ENCODE measurements around the gene B3GAT3.
A peak's percentile ranks its signal among the peaks of the same experiment; 100 is the strongest.

The B3GAT3 gene

GRCh38 chr11:62573592-62574362 is 48.0 kb downstream of the B3GAT3 start, which contains the start of gene EEF1G (continued):
- TF ChIP-seq TSHZ1 (tag by site-specific recombination; IDR thresholded peaks at IDR 0.05; ENCODE audit: borderline replicate concordance) = no peak
- TF ChIP-seq PRDM1 (tag by site-specific recombination; IDR thresholded peaks at IDR 0.05) = no peak
- TF ChIP-seq ZFHX2 (tag by site-specific recombination; conservative IDR thresholded peaks at IDR 0.05) = no peak
- no peak for TF ChIP-seq ZNF530 (tag by site-specific recombination; IDR thresholded peaks at IDR 0.05; ENCODE audit: low read depth)
- TF ChIP-seq ZFP69B (tag by site-specific recombination; IDR thresholded peaks at IDR 0.05) = 0 out of 2 replicates have a peak, but pooled peaks have one; percentile 37
- no peak for TF ChIP-seq INSM2 (tag by site-specific recombination; IDR thresholded peaks at IDR 0.05)
- peak; percentile 6; the same call in 1 of the 2 replicates for TF ChIP-seq ZNF324 (tag by site-specific recombination; IDR thresholded peaks at IDR 0.05)
- no peak for TF ChIP-seq ZNF362 (tag by site-specific recombination; IDR thresholded peaks at IDR 0.05)
- peak; percentile 26; the same call in 1 of the 2 replicates for TF ChIP-seq ZNF184 (tag by site-specific recombination; IDR thresholded peaks at IDR 0.05)
- TF ChIP-seq ZNF623 (tag by site-specific recombination; IDR thresholded peaks at IDR 0.05) = no peak; the same call in 1 of the 2 replicates
- no peak for TF ChIP-seq ZNF114 (tag by site-specific recombination; IDR thresholded peaks at IDR 0.05)
- 0 out of 2 replicates have a peak, but pooled peaks have one; percentile 48 for TF ChIP-seq KLF8 (tag by site-specific recombination; IDR thresholded peaks at IDR 0.05)
- TF ChIP-seq ZNF449 (tag by site-specific recombination; IDR thresholded peaks at IDR 0.05) = no peak
- peak; percentile 85 for TF ChIP-seq SP2 (tag by site-specific recombination; IDR thresholded peaks at IDR 0.05)
- TF ChIP-seq ZNF513 (tag by site-specific recombination; IDR thresholded peaks at IDR 0.05) = no peak
- 0 out of 2 replicates have a peak, but pooled peaks have one; percentile 9 for TF ChIP-seq ZBTB17 (tag by site-specific recombination; IDR thresholded peaks at IDR 0.05)
- peak; percentile 84; the same call in 1 of the 2 replicates for TF ChIP-seq ZNF639 (tag by site-specific recombination; IDR thresholded peaks at IDR 0.05)
- no peak for TF ChIP-seq ZNF707 (tag by site-specific recombination; IDR thresholded peaks at IDR 0.05)
- no peak for TF ChIP-seq PRDM2 (tag by site-specific recombination; IDR thresholded peaks at IDR 0.05; ENCODE audit: borderline replicate concordance)
- 0 out of 2 replicates have a peak, but pooled peaks have one; percentile 20 for TF ChIP-seq WT1 (tag by site-specific recombination; IDR thresholded peaks at IDR 0.05)
- peak; percentile 78 for TF ChIP-seq SP3 (tag by site-specific recombination; IDR thresholded peaks at IDR 0.05)
- no peak for TF ChIP-seq ZNF560 (tag by site-specific recombination; IDR thresholded peaks at IDR 0.05; ENCODE audit: borderline replicate concordance)
